Panc1 (cell line): ENCODE measurements around the gene DYNC1H1. TPM values are rescaled to one million over a fixed set of nuclear protein-coding genes. Genes with fewer than 3 reads are reported as not detected.

Experiments
- ATAC-seq: fragments of 200-7000 bp; cut with Tn5 transposase; 2 replicates; pipeline ENCODE4 v1.9.1; 2020; ENCODE audit warnings: mild to moderate bottlenecking, moderate library complexity
- BruUV-seq: library from RNA; stranded (reverse); fragments of 400-500 nt; replicated peaks from 2 replicates; lab custom pipeline; 2021; lab: Mats Ljungman, UMichigan
- CTCF ChIA-PET: fragments of 300-600 bp; sonication (Branson Sonifier 250); formaldehyde crosslinking; loops from one replicate; lab custom pipeline; 2022; ENCODE audit warnings: antibody characterized with exemption; lab: Charles Lee
- POLR2A ChIA-PET: fragments of 300-600 bp; sonication (Branson Sonifier 250); formaldehyde crosslinking; loops from one replicate; lab custom pipeline; 2022; ENCODE audit warnings: antibody characterized with exemption; lab: Charles Lee
- DNase-seq: peaks from one replicate; pipeline ENCODE4 v3.0.0-alpha.2; 2010; ENCODE audit warnings: low read depth, low spot score
- H3K27ac ChIP-seq: 2 replicates; pipeline ENCODE4 v1.5.1; 2011; ENCODE audit warnings: mild to moderate bottlenecking, low read length, inconsistent platforms
- H3K27me3 ChIP-seq: fragments of 200-500 bp; sonication (Bioruptor generic); 2 replicates; pipeline ENCODE4 v1.6.0; 2014; ENCODE audit warnings: low read length, inconsistent platforms; ENCODE audit not compliant: control insufficient read depth, insufficient read depth
- H3K36me3 ChIP-seq: fragments of 200-500 bp; sonication (Bioruptor generic); 2 replicates; pipeline ENCODE4 v1.5.1; 2014; ENCODE audit warnings: inconsistent platforms, mild to moderate bottlenecking, low read length, moderate library complexity; ENCODE audit not compliant: control insufficient read depth, insufficient read depth
- H3K4me1 ChIP-seq: 2 replicates; pipeline ENCODE4 v1.5.1; 2011; ENCODE audit warnings: inconsistent platforms, mild to moderate bottlenecking, low read length, moderate library complexity; ENCODE audit not compliant: control insufficient read depth, insufficient read depth
- H3K4me3 ChIP-seq, 2 experiments: 2 replicates each; pipeline ENCODE4 v1.5.1; 2011 to 2012; ENCODE audit warnings: low read depth in 2 of 2, low read length in 2 of 2, mild to moderate bottlenecking in 2 of 2, inconsistent platforms in 1 of 2, moderate library complexity in 1 of 2
- H3K9me3 ChIP-seq: fragments of 200-500 bp; sonication (Bioruptor generic); 2 replicates; pipeline ENCODE4 v1.5.1; 2014; ENCODE audit warnings: low read depth, mild to moderate bottlenecking, inconsistent platforms, low read length, moderate library complexity; ENCODE audit not compliant: control insufficient read depth, insufficient read depth
- POLR2AphosphoS5 ChIP-seq: IDR thresholded peaks from 2 replicates; pipeline ENCODE4 v1.6.1; 2012; ENCODE audit warnings: mild to moderate bottlenecking, low read depth, low read length, moderate library complexity
- SIN3A ChIP-seq: IDR thresholded peaks from 2 replicates; pipeline ENCODE4 v1.6.1; 2012; ENCODE audit warnings: low read depth, mild to moderate bottlenecking, low read length, moderate library complexity, borderline replicate concordance; ENCODE audit not compliant: insufficient read depth
- TCF7L2 ChIP-seq: IDR thresholded peaks from 2 replicates; pipeline ENCODE4 v1.6.1; 2011; ENCODE audit warnings: mild to moderate bottlenecking, low read depth, low read length, inconsistent platforms
- in situ Hi-C: cut with HindIII; loops from 2 replicates; pipeline ENCODE4 v1.10.0; 2016; ENCODE audit warnings: low sequenced_read_pairs, low pct_unique_long_range_greater_than_20kb
- intact Hi-C: fragments of 100-400 bp; cut with micrococcal nuclease; formaldehyde crosslinking; loops from one replicate; pipeline ENCODE4 v1.10.0; 2022; ENCODE audit not compliant: unreplicated experiment
- total RNA-seq: library from RNA; stranded (reverse); gene quantifications from one replicate; pipeline ENCODE4 v1.2.1, GENCODE V29; 2021; ENCODE audit not compliant: unreplicated experiment
- TF ChIP-seq, protein P1 (sequence below): fragments of 450-650 bp; IDR thresholded peaks from 2 replicates; pipeline ENCODE4 v1.5.1; 2017; ENCODE audit warnings: mild to moderate bottlenecking
- TF ChIP-seq, protein P2 (sequence below), 2 experiments: IDR thresholded peaks; 2 replicates each; pipeline ENCODE4 v1.6.1; 2011 to 2012; ENCODE audit warnings: low read depth in 2 of 2, control low read depth in 1 of 2, low read length in 1 of 2, mild to moderate bottlenecking in 1 of 2, moderate library complexity in 1 of 2; ENCODE audit not compliant: insufficient read depth in 1 of 2

Gene DYNC1H1
- total RNA-seq, 1 experiment from 2014 or later, result 382 TPM

DNA sequence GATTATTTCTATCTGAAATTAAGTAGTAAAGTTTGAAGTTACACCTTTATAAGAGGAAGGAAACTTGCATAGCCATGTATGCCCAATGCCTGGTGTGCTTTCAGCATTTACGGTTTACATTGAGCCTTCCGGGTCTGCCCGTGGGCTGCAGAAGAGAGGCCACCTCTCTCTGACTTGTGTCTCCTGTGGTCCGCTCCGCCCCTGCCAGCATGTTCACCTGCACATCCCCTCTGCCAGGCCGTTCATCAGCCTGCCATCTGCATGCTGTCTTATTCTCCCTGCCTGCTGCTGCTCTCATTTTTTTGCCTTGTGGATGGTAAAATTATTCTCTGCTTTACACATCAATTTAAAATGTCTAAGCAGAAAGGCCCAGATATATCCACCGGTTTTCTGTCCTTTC lies 41.5 kb upstream of the DYNC1H1 start:
- ATAC-seq, result no peak
- H3K4me3 ChIP-seq, result no peak overlapping the region
- H3K9me3 ChIP-seq, result no peaks in the 10 kb centered on the region
- peaks cover 3% of the 10 kb centered on the region; the same call in 1 of the 2 replicates for H3K36me3 ChIP-seq
- H3K27me3 ChIP-seq, result no peaks in the 10 kb centered on the region
- TF ChIP-seq, protein P1, sequence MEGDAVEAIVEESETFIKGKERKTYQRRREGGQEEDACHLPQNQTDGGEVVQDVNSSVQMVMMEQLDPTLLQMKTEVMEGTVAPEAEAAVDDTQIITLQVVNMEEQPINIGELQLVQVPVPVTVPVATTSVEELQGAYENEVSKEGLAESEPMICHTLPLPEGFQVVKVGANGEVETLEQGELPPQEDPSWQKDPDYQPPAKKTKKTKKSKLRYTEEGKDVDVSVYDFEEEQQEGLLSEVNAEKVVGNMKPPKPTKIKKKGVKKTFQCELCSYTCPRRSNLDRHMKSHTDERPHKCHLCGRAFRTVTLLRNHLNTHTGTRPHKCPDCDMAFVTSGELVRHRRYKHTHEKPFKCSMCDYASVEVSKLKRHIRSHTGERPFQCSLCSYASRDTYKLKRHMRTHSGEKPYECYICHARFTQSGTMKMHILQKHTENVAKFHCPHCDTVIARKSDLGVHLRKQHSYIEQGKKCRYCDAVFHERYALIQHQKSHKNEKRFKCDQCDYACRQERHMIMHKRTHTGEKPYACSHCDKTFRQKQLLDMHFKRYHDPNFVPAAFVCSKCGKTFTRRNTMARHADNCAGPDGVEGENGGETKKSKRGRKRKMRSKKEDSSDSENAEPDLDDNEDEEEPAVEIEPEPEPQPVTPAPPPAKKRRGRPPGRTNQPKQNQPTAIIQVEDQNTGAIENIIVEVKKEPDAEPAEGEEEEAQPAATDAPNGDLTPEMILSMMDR, result no peak
- no peak for TF ChIP-seq TCF7L2
- intact Hi-C loops, result no loop called here
- ChIA-PET POLR2A (no interaction called here), CTCF (no interaction called here)
- H3K27ac ChIP-seq, result no peak overlapping the region
- H3K4me1 ChIP-seq, result no peaks in the 10 kb centered on the region
- no peak for DNase-seq
- no TSS peak for BruUV-seq
- in situ Hi-C loops, result no loop called here

GRCh38 chr14:101925152-101925551 lies 39.2 kb upstream of the DYNC1H1 start:
- H3K9me3 ChIP-seq, result no peaks in the 10 kb centered on the region
- TF ChIP-seq, protein P2, sequence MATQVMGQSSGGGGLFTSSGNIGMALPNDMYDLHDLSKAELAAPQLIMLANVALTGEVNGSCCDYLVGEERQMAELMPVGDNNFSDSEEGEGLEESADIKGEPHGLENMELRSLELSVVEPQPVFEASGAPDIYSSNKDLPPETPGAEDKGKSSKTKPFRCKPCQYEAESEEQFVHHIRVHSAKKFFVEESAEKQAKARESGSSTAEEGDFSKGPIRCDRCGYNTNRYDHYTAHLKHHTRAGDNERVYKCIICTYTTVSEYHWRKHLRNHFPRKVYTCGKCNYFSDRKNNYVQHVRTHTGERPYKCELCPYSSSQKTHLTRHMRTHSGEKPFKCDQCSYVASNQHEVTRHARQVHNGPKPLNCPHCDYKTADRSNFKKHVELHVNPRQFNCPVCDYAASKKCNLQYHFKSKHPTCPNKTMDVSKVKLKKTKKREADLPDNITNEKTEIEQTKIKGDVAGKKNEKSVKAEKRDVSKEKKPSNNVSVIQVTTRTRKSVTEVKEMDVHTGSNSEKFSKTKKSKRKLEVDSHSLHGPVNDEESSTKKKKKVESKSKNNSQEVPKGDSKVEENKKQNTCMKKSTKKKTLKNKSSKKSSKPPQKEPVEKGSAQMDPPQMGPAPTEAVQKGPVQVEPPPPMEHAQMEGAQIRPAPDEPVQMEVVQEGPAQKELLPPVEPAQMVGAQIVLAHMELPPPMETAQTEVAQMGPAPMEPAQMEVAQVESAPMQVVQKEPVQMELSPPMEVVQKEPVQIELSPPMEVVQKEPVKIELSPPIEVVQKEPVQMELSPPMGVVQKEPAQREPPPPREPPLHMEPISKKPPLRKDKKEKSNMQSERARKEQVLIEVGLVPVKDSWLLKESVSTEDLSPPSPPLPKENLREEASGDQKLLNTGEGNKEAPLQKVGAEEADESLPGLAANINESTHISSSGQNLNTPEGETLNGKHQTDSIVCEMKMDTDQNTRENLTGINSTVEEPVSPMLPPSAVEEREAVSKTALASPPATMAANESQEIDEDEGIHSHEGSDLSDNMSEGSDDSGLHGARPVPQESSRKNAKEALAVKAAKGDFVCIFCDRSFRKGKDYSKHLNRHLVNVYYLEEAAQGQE (IDR thresholded peaks at IDR 0.05; ENCODE audit: insufficient read depth in 1 of 2, low read depth in 2 of 2, low read length in 1 of 2), result no peak
- TF ChIP-seq, protein P1, result no peak
- TF ChIP-seq POLR2AphosphoS5, result no peak
- TF ChIP-seq TCF7L2, result no peak
- TF ChIP-seq SIN3A, result no peak
- no peak for ATAC-seq
- CTCF ChIA-PET, result no interaction called here
- H3K27ac ChIP-seq, result no peak overlapping the region
- no peak for DNase-seq
- in situ Hi-C loops, result no loop called here
- intact Hi-C loops, result no loop called here
- no peaks in the 10 kb centered on the region for H3K27me3 ChIP-seq
- POLR2A ChIA-PET, result no interaction called here
- no peaks in the 10 kb centered on the region for H3K4me1 ChIP-seq
- H3K36me3 ChIP-seq, result peaks cover 3% of the 10 kb centered on the region; the same call in 1 of the 2 replicates
- BruUV-seq, result no TSS peak
- H3K4me3 ChIP-seq, result no peak overlapping the region
